ENCODE results near the gene GXYLT2.

GXYLT2 gene, protein sequence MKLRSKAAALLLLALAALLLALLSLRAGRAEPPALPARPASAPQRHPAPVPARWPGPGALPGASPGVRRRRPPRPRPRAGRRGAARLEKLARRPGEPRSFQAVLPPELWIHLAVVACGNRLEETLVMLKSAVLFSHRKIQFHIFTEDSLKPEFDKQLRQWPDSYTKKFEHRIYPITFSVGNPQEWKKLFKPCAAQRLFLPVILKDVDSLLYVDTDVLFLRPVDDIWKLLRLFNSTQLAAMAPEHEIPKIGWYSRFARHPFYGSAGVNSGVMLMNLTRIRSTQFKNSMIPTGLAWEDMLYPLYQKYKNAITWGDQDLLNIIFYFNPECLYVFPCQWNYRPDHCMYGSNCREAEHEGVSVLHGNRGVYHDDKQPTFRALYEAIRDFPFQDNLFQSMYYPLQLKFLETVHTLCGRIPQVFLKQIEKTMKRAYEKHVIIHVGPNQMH

GRCh38 chr3:72887705-72888545 lies at the start of gene GXYLT2:
TSS of gene GXYLT2 (plus strand) at chr3:72888046. CDS start at chr3:72888234, 188 bp downstream.
- DNase-seq = peak; percentile 86

DNA sequence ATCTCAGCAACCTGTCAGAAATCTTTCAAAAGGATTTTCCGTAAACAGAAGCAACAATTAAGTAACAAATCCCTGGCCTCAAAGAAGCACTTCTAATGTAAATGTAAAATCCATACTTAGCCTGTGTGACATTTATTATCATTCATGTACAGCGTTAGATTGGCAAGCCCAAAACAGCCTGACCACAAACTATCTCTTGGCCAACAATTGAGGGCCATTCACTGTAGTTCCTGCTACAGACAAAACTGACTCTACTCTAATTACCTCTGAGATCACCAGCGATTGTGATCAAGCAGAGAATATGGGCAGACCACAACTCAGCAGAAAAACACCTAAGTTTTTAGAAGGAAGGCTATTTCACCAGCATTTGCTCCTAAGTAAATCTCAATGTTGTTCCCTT lies 48.8 kb upstream of the GXYLT2 start:
- DNase-seq = no peak

DNA sequence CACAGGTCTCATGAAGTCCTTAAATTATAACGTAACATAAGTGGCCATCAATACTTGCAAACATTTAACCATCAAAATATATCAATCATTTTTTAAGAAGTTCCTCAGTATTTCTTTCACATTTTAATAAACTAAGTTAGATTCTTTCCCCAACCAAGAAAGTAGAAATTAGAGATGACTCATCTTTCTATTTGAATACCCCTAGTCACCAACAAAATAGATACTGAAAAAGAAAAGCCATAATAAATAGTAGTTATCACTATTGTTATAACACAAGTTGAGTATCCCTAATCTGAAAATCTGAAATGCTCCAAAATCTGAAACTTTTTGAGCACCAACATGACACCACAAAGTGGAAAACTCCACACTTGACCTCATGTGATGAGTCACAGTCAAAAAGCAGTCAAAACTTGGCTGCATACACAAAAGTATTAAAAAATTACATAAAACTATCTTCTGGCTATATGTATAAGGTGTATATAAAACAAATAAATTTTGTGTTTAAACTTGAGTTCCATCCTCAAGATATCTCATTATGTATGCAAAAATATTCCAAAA lies 43.3 kb upstream of the GXYLT2 start:
- no peak for DNase-seq

GRCh38 chr3:72846166-72846565 lies 41.7 kb upstream of the GXYLT2 start:
- DNase-seq = no peak

- DNase-seq = no peak
These were observed 40.6 kb upstream of the GXYLT2 start for GRCh38 chr3:72847282-72847681.

- peak; percentile 98 for DNase-seq
These were observed 39.8 kb upstream of the GXYLT2 start, which contains the start of gene SHQ1 for GRCh38 chr3:72847751-72848702. TSS of gene SHQ1 (minus strand) at chr3:72848445. CDS start at chr3:72848340, 105 bp downstream.

- no peak for DNase-seq
These were observed 39.2 kb upstream of the GXYLT2 start for GRCh38 chr3:72848703-72849081.

- no peak for DNase-seq
These were observed 32.8 kb upstream of the GXYLT2 start for GRCh38 chr3:72855001-72855400.

- no peak for DNase-seq
These were observed 27.8 kb upstream of the GXYLT2 start for GRCh38 chr3:72860053-72860452.

- DNase-seq = no peak
These were observed 27.0 kb upstream of the GXYLT2 start for GRCh38 chr3:72860846-72861245.

- DNase-seq = no peak
These were observed 25.3 kb upstream of the GXYLT2 start for GRCh38 chr3:72862314-72863090.

DNA sequence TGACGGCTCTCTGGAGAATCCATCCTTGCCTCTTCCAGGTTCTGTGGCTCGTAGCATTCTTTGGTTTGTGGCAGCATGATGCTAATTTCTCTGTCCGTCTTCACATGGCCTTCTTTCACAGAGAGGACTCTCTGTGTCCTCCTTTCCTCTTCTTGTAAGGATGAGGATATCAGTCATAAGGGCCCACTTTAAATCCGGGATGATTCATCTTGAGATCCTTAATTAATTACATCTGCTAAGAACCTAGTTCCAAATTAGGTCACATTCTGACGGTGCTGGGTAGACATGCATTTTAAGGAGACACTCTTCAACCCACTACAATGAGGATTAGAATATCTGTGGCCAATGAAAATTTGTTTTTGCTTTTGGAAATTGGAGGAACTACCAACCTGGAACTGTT lies 15.7 kb upstream of the GXYLT2 start:
- DNase-seq = no peak

- no peak for DNase-seq
These were observed 522 bp upstream of the GXYLT2 start for GRCh38 chr3:72887343-72887704.

GRCh38 chr3:72888546-72889309 lies 882 bp downstream of the GXYLT2 start:
- DNase-seq = peak; percentile 67

- DNase-seq = no peak
These were observed 1.7 kb downstream of the GXYLT2 start for GRCh38 chr3:72889310-72890165.

DNA sequence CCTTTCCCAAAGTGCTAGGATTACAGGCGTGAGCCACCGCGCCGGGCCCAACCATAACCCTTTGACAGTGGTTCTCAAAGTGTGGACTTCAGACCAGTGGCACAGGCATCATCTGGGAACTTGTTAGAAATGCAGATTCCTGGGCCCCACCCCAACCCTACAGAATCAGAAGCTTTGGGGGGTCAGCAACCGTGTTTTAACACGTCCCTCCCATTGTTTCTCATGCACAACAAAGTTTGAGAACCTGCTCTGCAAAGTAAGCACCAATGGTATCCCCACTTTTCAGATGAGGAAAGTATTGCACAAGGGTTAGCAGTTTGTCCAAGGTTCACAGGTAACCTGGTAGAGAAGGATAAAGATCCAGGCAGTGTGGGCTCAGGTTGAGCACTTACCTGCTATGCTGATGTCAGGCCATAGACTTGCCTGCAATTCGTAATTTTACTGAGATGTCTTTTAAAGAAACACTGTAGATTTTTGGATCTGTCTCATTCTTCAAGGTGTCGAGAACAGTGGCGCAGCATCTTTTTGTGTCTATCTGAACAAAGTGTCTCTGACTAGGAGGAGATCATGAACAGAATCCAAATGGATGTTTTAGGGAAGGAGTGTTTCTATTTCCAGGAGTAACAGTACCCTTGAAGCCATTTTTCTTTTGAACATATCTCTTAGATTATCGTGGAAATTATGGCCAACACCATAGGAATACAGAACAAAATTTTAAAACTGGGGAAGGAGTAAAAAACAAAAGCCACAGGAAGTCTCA lies 2.5 kb downstream of the GXYLT2 start:
- DNase-seq = no peak

DNA sequence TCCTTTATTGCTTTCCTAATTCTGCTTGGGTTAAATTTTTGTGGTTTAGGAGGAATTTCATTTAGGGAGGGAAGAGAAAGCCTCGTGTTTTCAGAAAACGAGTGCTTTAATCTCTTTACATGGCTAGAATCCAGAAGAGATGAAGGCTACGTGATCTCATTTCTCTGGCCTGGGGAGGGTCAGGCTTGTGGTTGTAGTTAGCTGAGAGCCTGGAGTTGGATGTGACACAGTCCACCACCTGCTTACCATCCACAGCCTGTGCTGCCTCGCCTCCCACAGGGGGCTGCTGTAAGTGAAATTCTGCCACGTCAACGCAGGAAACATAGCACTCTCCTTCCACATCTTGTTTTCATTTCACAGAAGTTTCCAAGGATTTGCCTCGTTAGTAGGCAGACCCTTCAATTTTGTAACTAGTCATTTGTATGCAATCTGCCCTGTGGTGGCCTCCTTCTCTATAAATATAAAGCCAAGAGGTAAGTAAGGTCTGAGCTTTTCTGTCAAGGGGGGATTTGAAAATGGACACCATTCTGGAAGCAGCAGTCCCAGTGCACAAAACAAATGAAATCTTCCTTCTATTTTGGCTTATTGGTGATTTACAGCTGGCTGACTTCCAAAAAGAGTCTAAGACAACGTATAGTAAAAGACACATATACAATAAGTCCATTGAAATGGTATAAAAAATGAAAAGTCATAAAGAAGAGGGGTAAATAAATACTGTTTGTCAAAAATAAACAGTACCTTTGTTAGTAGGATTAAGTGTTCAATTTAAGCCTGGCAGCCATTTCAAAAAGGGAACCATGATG lies 3.4 kb downstream of the GXYLT2 start:
- DNase-seq = peak; percentile 73

All from right forelimb (tissue), 1 donor.